Loucy (cell line): ENCODE measurements around the gene SLC6A1.

Experiments used
- H2AFZ ChIP-seq: fragments of 200-600 bp; sonication (generic); 2 replicates; pipeline ENCODE4 v1.6.0; 2016; ENCODE audit warnings: antibody characterized with exemption, mild to moderate bottlenecking, low read length, moderate library complexity
- H3F3A ChIP-seq: fragments of 200-600 bp; 2 replicates; pipeline ENCODE4 v1.6.0; 2016; ENCODE audit warnings: antibody characterized with exemption, low read depth, mild to moderate bottlenecking
- H3K27me3 ChIP-seq: fragments of 200-600 bp; sonication (generic); 2 replicates; pipeline ENCODE4 v1.6.1; 2014; ENCODE audit warnings: low read length, mild to moderate bottlenecking; ENCODE audit not compliant: insufficient read depth, poor library complexity, severe bottlenecking
- H3K36me3 ChIP-seq: fragments of 200-600 bp; sonication (generic); 2 replicates; pipeline ENCODE4 v1.6.1; 2016; ENCODE audit warnings: low read length; ENCODE audit not compliant: insufficient read depth
- H3K4me1 ChIP-seq: fragments of 200-600 bp; sonication (generic); 2 replicates; pipeline ENCODE4 v1.5.1; 2014; ENCODE audit warnings: low read length, mild to moderate bottlenecking; ENCODE audit not compliant: insufficient read depth, poor library complexity, severe bottlenecking
- H3K4me2 ChIP-seq: fragments of 200-600 bp; sonication (generic); 2 replicates; pipeline ENCODE4 v1.6.0; 2014; ENCODE audit warnings: antibody characterized with exemption, low read length, low read depth, mild to moderate bottlenecking; ENCODE audit not compliant: poor library complexity, severe bottlenecking
- H3K4me3 ChIP-seq: fragments of 200-600 bp; sonication (generic); 2 replicates; pipeline ENCODE4 v1.5.1; 2014; ENCODE audit warnings: low read length, mild to moderate bottlenecking, mixed read lengths; ENCODE audit not compliant: poor library complexity, severe bottlenecking
- H3K79me2 ChIP-seq: fragments of 200-600 bp; sonication (generic); 2 replicates; pipeline ENCODE4 v1.6.1; 2014; ENCODE audit warnings: low read length; ENCODE audit not compliant: insufficient read depth
- H3K9ac ChIP-seq: fragments of 200-600 bp; sonication (generic); 2 replicates; pipeline ENCODE4 v1.6.0; 2014; ENCODE audit warnings: mild to moderate bottlenecking, low read depth, low read length, moderate library complexity; ENCODE audit not compliant: poor library complexity, severe bottlenecking
- H3K9me2 ChIP-seq: fragments of 200-600 bp; sonication (generic); replicated peaks from 2 replicates; pipeline ENCODE4 v1.6.1; 2016; ENCODE audit warnings: low read depth, low read length, mixed read lengths
- H3K9me3 ChIP-seq: fragments of 200-600 bp; sonication (generic); 2 replicates; pipeline ENCODE4 v1.6.1; 2014; ENCODE audit warnings: mild to moderate bottlenecking, antibody characterized with exemption, low read length, low read depth; ENCODE audit not compliant: insufficient read depth
- H4K20me1 ChIP-seq: fragments of 200-600 bp; sonication (generic); 2 replicates; pipeline ENCODE4 v1.6.0; 2014; ENCODE audit warnings: antibody characterized with exemption, low read length, mild to moderate bottlenecking; ENCODE audit not compliant: insufficient read depth, poor library complexity, severe bottlenecking
- EZH2phosphoT487 ChIP-seq: fragments of 200-600 bp; IDR thresholded peaks from 2 replicates; pipeline ENCODE4 v1.6.1; 2018; ENCODE audit warnings: antibody characterized with exemption, mild to moderate bottlenecking, moderate library complexity, borderline replicate concordance
- TF ChIP-seq, protein P1 (sequence below): fragments of 200-600 bp; sonication (generic); conservative IDR thresholded peaks from 2 replicates; pipeline ENCODE4 v1.5.1; 2014; ENCODE audit warnings: mild to moderate bottlenecking, antibody characterized with exemption, low read length

The SLC6A1 gene

DNA sequence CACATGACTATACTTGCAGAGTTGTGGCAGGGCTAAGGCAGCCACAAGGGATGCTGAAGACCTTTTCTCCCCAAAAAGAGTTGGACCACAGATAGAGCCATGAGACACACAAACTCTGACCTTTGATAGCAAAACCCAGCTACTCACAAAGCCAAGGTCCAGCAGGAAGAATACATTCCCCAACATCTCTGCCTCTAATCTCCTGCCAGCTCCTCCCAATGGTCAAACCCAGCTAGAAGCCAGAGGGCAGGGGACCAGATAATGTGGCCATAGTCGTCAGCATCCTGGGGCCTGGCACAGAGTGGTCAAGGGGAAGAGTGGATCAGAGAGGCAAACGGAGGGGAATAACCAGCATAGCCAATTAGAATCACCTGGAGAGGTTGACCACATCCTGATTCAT lies 28.2 kb downstream of the SLC6A1 start:
- no peaks in the 10 kb centered on the region for H3K79me2 ChIP-seq
- H3K36me3 ChIP-seq: no peaks in the 10 kb centered on the region
- H3K27me3 ChIP-seq: no peaks in the 10 kb centered on the region
- H3K9ac ChIP-seq: no peak overlapping the region
- no peaks in the 10 kb centered on the region for H3K9me2 ChIP-seq
- no peaks in the 10 kb centered on the region for H3F3A ChIP-seq
- no peak overlapping the region for H3K4me3 ChIP-seq
- TF ChIP-seq EZH2phosphoT487: no peak
- TF ChIP-seq, protein P1, sequence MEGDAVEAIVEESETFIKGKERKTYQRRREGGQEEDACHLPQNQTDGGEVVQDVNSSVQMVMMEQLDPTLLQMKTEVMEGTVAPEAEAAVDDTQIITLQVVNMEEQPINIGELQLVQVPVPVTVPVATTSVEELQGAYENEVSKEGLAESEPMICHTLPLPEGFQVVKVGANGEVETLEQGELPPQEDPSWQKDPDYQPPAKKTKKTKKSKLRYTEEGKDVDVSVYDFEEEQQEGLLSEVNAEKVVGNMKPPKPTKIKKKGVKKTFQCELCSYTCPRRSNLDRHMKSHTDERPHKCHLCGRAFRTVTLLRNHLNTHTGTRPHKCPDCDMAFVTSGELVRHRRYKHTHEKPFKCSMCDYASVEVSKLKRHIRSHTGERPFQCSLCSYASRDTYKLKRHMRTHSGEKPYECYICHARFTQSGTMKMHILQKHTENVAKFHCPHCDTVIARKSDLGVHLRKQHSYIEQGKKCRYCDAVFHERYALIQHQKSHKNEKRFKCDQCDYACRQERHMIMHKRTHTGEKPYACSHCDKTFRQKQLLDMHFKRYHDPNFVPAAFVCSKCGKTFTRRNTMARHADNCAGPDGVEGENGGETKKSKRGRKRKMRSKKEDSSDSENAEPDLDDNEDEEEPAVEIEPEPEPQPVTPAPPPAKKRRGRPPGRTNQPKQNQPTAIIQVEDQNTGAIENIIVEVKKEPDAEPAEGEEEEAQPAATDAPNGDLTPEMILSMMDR: no peak
- no peaks in the 10 kb centered on the region for H3K9me3 ChIP-seq
- no peaks in the 10 kb centered on the region for H4K20me1 ChIP-seq
- no peaks in the 10 kb centered on the region for H3K4me1 ChIP-seq
- H2AFZ ChIP-seq: no peak overlapping the region
- H3K4me2 ChIP-seq: no peak overlapping the region

DNA sequence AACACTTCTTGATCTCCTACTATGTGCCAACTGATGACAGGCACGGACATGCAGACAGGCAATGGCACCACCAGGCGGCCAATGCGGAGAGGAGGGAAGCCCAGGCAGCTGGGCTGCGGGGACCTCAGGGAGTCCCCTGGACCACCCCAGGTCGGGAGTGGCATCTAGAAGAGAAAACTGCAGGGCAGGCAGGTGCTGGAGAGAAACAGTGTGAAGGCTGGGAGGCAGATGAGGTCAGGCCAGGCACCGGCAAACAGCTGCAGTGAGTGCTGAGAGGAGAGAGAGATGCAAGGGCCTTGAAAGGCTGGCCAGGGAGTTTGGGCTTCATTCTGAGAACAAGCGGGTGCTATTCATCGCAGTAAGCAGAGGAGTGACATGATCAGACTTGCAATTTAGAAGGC lies 29.1 kb downstream of the SLC6A1 start:
- no peaks in the 10 kb centered on the region for H3K27me3 ChIP-seq
- no peak overlapping the region for H2AFZ ChIP-seq
- no peak for TF ChIP-seq EZH2phosphoT487
- TF ChIP-seq, protein P1: no peak
- no peaks in the 10 kb centered on the region for H3K9me3 ChIP-seq
- no peaks in the 10 kb centered on the region for H3K4me1 ChIP-seq
- H3K4me3 ChIP-seq: no peak overlapping the region
- H3K36me3 ChIP-seq: no peaks in the 10 kb centered on the region
- no peak overlapping the region for H3K9ac ChIP-seq
- H3K79me2 ChIP-seq: no peaks in the 10 kb centered on the region
- no peak overlapping the region for H3K4me2 ChIP-seq
- no peaks in the 10 kb centered on the region for H3K9me2 ChIP-seq
- no peaks in the 10 kb centered on the region for H4K20me1 ChIP-seq
- H3F3A ChIP-seq: no peaks in the 10 kb centered on the region

DNA sequence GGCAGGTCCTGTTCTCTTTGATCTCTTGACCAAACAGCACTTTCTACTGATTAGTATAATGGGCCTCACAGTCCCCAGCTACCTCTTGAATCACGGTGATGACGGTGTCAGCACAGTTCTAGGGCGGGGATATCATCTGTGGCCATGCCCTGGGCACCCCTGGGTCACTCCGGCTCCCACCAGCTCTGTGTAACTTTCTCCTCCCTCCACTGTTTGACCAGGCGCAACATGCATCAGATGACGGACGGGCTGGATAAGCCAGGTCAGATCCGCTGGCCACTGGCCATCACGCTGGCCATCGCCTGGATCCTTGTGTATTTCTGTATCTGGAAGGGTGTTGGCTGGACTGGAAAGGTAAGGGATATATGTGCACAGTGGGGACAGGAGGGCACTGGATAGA lies 29.6 kb downstream of the SLC6A1 start:
- Histone ChIP-seq H3K27me3 (no peaks in the 10 kb centered on the region), H3K4me3 (no peak overlapping the region), H3K9ac (no peak overlapping the region), H4K20me1 (no peaks in the 10 kb centered on the region), H3K9me3 (no peaks in the 10 kb centered on the region), H3K79me2 (no peaks in the 10 kb centered on the region), H3F3A (no peaks in the 10 kb centered on the region), H3K4me1 (no peaks in the 10 kb centered on the region), H3K4me2 (no peak overlapping the region), H3K9me2 (no peaks in the 10 kb centered on the region), H2AFZ (no peak overlapping the region), H3K36me3 (no peaks in the 10 kb centered on the region)
- TF ChIP-seq, protein P1: no peak
- no peak for TF ChIP-seq EZH2phosphoT487
